Activated T-helper 1 cell treated with Interleukin-2 at 50 U/mL for 16 hours (primary cell): ENCODE measurements around the gene CD300LB.

Experiments
- DNase-seq: peaks from one replicate; pipeline ENCODE4 v3.0.0-alpha.2; 2020; ENCODE audit warnings: low read depth

The CD300LB gene

GRCh38 chr17:74549343-74549742 lies 18.1 kb upstream of the CD300LB start:
- DNase-seq: no peak

DNA sequence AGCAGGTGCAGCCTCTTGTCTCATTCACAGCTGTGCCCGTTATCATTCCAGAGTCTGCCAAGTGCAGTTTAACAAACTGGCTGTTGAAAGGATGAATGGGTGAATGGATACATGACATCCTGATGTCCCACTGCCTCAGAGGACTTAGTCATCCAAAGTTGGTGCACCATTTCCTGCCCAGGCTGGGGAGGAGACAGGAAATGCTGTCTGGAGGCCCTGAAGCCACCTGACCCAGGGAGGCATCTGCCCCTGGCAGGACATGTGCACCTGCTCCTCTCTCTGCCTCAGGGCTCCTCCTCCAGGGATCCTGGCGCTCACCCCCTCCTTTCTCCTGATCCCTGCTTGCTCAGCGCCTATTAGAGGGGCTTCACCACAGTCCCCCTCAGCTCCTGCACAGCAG lies 16.5 kb upstream of the CD300LB start:
- DNase-seq: no peak

GRCh38 chr17:74547264-74547663 lies 16.0 kb upstream of the CD300LB start:
- DNase-seq: no peak

DNA sequence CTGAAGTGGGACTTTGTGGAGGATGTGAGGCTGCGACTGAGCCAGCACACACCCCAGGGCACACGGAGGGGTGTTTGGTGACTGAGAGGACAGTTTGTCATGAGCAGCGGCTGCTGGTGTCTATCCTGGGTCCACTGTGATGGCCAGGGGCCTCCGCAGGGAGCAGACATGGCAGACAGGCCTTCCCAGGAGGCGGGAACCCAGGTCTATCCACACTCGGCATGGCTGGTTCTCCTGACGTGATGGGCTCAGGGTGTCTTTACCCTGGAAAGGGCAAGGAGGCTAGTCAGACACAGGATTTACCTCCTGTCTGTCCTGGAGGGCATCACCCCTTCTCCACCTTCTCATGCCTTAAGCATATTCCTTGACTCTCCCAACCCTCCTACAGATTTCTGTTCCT lies 15.3 kb upstream of the CD300LB start:
- DNase-seq: no peak

DNA sequence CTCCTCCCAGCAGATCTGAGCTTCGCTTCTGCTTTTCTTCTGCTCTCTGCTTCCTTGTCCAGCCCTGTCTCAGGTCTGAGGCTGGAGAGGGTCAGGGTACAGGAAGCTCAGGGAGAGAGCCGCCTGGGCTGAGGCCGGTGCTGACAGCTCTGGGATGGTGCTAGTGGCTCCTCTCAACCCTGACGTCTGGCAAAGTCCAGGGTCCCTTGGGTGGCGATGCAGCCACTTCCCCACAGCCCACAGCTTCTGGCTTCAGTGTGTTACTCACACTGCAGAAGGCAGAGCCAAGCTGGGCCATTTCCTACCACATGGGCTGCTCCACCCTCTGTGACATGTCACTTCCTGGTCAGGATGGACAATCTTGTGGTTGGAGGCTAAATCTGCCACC lies 14.6 kb upstream of the CD300LB start, which contains the start of gene CD300C:
Gene CD300C, minus strand, starts transcription at position 273 of the 388 bp plus-strand sequence. CDS start 333 bp downstream, outside the sequence.
- DNase-seq: no peak

DNA sequence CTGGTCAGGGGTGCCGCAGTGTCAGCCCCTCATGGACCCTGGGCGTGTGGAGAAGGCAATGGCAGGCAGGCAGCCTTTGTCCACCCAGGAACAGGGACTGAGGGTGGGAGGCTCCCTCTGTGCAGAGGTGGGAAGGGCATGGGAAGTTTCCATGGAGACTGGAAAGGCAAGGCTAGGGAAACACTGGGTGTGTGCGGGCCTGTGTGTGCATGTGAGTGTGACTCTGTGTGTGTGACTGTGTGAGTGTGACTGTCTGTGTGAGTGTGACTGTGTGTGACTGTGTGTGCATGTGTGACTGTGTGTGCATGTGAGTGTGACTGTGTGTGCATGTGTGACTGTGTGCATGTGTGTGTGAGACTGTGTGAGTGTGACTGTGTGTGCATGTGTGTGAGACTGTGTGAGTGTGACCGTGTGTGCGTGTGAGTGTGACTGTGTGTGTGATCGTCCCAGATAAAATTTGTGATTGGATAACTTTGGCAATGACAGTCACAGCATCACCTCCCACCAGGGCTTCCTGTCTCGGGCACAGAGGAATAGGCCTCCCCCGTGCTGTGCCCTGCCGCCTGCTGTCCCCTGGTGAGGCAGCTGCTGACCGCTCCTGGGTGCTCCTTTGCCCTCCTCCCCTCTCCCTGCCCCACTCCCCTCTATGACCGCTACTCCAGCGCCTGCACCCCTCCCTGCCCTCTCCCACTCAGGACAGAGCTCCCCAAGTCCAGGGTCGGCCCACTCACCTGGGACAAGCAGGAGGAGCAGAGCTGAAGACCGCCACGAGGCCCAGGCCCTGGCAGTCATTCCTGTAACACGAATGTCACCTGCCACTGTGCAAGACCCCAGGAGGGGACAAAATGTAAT lies 13.9 kb upstream of the CD300LB start:
- no peak for DNase-seq

- no peak for DNase-seq
These were observed 12.9 kb upstream of the CD300LB start for GRCh38 chr17:74543891-74544760.

DNA sequence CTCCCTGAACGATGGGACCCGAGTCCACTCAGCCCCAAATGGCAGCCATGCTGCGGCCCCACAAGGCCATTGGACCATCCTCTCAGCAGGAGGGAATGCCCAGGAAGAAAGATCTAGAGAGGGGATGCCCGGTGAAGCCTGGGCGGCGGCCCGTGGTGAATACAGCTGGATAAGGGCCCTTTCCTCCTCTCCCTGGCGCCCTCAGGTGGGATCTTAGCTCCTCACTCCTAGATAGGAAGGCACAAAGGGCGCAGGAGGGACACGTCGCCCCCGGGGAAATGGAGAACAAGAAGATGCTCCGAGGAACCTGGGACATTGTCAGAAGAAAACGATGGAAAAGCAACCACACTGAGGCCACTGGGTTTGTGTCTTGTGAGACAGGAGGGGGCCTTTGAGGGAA lies 12.1 kb upstream of the CD300LB start:
- no peak for DNase-seq

DNA sequence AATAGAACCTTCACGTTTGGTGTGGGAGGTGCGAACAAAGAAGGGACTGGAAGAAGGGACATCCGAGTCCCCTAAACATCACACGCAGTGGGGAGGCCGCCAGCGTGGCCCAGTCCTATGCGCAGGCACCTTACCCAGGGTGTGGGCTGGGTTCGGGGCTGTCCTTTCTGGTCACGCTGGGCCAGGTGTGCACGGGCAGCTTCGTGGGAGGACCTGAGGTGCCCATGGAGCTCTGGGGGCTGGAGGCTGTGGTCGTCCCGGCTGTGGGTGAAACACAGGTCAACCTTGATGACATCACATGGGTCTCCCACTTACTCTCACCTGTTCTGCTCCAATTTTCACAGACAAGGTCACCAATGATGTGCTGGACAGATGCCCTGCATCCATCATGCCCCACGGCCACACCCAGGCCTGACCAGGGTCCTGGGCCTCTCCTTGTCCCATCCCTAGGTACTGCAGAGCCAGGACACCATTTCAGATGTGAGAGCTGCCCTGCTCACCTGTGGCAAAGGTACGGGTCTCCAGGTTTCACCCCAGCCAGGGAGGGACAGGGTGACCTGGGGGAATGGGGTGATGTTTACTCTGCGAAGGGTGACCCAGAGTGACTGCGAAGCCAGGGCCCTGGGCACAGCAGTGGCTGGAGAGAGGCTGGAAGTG lies 11.6 kb upstream of the CD300LB start:
- DNase-seq: no peak

DNA sequence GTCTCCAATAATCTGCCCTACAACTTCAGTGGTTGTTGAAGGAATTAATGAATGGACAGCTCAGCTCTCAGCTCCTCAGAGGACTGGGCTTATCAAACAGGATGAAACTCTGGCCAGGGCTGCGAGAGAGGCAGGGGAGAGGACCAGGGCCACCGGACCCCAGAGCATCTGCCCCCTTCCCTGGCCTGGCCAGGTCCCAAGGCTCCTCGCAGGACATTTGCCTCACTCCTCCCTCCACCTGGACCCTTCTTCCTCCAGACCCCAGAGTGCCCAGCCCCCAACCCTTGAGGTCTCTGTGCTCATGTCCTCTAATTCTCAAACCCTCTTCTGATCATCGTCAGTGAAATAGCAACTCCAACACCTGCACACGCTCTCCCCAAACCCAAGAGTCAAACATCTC lies 10.9 kb upstream of the CD300LB start:
- DNase-seq: no peak

GRCh38 chr17:74541176-74542111 lies 10.2 kb upstream of the CD300LB start:
- no peak for DNase-seq

DNA sequence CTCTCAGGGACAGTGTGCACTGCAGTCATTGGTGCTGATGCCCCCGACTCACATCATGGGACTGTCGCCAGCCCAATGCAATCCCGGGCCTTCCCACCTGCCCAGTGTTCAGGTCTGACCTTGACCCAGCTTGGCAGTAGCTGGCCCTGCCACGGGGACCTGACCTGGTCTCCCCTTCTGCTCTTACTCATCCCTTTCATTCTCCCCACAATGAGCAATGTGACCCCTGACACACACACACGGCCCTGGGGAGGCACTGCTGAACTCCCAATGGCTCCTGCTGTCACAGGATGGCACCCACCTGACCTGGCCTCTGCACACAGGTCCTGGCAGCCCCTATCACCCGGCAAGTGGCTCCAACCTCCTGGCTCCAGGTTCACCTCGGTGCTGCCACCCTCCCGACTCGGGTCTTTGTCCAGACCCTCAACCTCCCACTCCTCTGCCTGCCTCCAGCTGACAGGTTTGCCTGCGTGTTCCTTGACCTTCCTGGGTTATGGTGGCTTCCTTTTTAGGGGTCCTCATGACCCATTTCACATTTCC lies 8.1 kb upstream of the CD300LB start:
- no peak for DNase-seq

GRCh38 chr17:74536890-74537289 lies 5.6 kb upstream of the CD300LB start:
- no peak for DNase-seq

DNA sequence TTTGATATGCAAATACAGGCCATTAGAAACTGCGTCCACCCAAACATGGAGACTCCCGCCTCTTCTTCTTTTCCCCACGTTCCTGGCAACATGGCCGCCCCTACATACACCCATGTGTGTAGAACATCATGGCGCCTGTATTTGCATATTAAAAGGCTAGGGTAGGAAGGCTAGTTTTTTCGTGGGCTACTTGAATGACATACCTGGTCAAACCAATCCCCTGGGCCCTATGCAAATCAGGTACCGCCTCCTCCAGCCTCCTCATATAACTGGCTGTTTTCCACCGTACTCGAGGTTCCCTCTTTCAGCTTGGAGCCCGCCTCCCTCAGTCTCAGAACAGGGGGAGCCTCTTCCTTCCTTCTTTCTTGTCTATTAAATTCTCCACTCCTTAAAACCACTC lies 840 bp upstream of the CD300LB start:
- no peak for DNase-seq

DNA sequence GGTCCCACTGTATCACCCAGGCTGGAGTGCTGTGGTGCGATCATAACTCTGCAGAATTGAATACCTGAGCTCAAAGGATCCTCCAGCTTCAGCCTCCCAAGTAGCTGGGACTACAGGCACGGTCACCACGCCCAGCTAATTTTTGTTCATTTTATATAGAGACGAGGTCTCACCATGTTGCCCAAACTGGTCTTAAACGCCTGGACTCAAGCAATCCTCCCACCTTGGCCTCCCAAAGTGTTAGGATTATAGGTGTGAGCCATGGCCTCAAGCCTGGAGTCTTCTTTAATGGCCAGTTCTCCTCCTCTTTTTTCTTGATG lies 484 bp downstream of the CD300LB start:
- DNase-seq: no peak

DNA sequence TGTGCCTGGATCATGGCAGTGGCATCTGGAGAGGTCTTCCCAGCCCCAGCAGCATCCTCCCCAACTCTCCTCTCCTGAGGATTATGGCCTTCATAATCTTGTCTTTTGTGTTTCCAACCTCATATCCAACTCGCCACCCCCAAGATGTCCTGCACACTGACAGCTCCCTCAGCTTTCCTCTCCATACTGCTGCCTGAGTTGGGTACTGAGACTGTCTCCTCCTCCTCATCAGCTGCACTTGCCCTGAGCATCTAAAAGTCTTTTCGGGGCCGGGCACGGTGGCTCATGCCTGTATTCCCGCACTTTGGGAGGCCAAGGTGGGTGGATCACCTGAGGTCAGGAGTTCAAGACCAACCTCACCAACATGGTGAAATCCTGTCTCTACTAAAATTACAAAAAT lies 2.0 kb downstream of the CD300LB start:
- no peak for DNase-seq

DNA sequence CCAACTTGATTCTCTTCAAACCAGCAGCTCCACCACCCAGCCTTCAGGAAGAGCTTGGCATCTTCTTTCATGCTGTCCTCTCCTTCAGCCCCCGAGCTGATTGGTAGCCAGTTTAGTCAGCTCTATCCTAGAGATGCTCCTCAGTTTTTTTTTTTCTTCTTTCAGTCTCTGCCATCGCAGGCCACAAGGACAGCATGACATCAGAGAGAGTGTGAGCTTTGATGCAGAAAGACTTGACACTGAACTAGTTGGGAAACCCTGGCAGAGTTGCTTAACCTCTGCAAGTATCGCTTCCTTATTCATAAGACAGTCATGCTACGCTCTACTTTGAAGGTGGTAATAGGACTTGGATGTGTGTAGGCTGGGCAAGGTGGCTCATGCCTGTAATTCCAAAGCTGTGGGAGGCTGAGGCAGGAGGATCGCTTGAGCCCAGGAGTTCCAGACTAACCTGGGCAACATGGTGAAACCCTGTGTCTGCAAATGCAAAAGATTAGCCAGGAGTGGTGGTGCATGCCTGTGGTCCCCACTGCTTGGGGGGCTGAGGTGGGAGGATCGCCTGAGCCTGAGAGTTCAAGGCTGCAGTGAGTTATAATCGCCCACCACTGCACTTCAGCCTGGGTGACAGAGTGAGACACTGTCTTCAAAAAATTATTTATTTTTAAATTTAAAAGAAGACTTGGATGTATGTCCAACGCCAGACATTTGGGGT lies 2.6 kb downstream of the CD300LB start:
- DNase-seq: no peak

DNA sequence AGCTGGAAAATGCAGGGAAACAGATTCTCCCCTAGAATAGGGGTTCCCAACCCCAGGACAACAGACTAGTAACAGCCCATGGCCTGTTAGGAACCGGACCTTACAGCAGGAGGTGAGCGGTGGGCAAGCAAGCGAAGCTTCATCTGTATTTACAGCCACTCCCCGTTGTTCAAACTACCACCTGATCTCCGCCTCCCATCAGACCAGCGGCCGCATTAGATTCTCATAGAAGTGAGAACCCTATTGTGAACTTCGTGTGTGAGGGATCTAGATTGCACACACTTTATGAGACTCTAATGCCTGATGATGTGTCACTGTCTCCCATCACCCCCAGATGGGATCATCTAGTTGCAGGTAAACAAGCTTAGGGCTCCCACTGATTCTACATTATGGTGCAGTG lies 3.5 kb downstream of the CD300LB start:
- DNase-seq: no peak

DNA sequence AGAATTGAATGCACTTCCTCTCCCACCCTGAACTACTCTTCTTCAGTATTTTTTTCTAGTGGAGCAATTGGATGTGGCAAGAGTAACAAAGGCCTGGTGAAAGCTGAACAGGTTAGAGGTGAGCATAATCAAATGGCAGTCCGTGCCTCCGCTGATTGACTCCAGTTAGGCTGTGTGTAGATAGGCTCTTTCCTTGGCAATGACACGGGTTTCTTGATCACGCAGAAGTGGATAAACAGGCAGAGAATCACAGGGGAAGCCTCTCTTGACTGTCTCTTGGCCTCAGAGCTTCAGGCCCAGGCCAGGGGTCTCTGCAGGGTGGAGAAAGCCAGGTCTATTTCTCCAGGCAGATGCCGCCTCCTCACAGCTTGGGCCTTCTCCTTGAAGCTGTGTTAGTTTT lies 4.2 kb downstream of the CD300LB start:
- no peak for DNase-seq

- DNase-seq: no peak
These were observed 4.6 kb downstream of the CD300LB start for GRCh38 chr17:74526681-74527080.
